GM19467 (cell line): ENCODE results near the gene ACE2.
"Not testable (repeated sequence)": the region's sequence is repeated elsewhere in the genome, so short reads cannot be mapped to it uniquely, and the experiment has no call there.

Experiments used
- ATAC-seq: cut with Tn5 transposase; IDR thresholded peaks from one replicate; pipeline ENCODE4 v1.9.1; 2021; ENCODE audit warnings: mild to moderate bottlenecking, moderate library complexity; ENCODE audit not compliant: unreplicated experiment

ACE2 gene

DNA sequence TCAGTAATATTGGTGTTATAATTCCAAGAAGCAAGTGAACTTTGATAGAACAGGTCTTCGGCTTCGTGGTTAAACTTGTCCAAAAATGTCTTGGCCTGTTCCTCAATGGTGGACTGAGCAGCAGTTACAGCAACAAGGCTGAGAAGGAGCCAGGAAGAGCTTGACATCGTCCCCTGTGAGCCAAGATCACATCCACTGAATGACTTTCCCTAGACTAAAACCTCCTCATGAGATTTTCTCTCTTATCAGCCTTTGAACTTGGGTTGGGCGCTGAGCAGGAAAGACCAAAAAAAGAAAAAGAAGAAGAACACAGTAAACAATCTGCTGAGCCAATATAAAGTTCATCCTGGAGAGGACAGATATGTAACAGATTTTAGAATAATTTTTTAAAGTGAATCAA, at the start of gene ACE2:
Gene ACE2, minus strand, starts transcription at position 216 of the 400 bp plus-strand sequence. Its CDS starts 49 bp downstream, at position 167.
- no peak for ATAC-seq

GRCh38 chrX:15647510-15647909, 46.8 kb upstream of the ACE2 start:
- ATAC-seq = not testable (repeated sequence)

- no peak for ATAC-seq
Measured at GRCh38 chrX:15646543-15646942, 45.8 kb upstream of the ACE2 start.

GRCh38 chrX:15646031-15646430, 45.3 kb upstream of the ACE2 start:
- ATAC-seq = no peak

GRCh38 chrX:15645266-15645665, 44.5 kb upstream of the ACE2 start:
- no peak for ATAC-seq

DNA sequence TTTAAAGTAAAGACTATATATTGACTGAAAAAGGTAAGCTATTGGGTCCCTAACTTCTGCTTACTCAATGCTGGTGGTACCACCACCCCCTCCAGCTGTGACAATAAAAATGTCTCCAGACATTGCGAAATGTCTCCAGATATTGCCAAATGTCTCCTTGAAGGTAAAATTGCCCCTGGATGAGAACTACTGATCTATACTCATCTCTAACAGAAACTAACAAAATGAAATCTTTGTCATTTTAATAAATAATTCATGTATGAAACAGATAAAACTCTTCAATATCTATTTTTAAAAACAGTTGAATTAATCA, 43.8 kb upstream of the ACE2 start:
- ATAC-seq = no peak

DNA sequence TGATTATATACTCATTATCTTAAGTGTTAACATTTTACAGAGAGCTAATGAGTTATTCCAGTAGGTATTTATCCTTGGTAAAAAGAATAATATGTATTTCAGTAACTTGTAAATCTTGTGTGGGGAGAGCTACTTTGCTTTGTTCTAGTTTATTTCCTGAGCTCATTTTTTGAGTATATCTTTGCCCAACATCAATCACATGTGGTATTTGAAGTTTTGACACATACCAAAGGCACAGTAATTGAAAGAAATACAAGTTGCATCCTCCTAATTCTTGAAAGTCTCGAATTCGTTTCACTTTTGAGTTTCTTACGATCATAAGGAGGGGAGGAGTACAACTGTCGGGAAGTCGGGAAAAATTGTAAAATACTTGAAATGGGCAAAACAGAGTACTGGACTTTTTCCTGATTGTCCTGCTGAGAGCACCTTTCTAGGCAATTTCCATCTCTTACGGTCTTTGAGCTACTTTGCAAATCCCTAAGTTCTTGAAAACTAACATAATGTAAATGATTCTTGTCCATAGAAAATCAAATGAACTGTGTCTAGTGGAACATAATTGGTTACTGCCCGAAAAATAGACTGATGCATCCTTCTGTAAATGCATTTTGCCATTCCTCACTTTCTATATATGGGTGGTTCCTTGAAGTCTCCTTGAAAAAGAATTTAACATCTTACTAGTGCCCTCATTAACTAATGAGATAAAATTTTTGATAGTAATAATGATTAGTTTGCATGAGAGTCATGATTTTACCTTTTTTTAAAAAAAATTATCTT, 43.2 kb upstream of the ACE2 start:
- ATAC-seq = no peak

GRCh38 chrX:15631637-15632036, 30.9 kb upstream of the ACE2 start:
- ATAC-seq = no peak

DNA sequence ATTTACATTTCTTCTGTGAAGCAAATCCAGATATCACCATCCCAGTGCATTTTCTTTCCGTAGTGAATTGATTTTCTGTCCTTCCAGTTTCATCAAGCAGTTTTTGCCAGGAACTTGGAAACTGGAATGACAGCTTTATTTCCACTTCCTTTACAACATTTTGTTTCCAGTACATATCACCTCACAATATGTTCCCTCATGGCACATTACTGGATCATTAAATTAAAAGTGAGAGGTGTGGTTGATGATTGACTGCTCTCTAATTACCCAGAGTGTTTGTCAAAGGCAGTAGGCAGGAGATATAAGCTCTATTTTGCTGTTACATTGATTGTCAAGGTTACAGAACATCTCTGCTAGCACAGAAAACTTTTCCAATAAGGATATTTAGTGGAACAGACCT, 22.3 kb upstream of the ACE2 start:
- no peak for ATAC-seq

GRCh38 chrX:15619053-15619755, 18.4 kb upstream of the ACE2 start:
- no peak for ATAC-seq

DNA sequence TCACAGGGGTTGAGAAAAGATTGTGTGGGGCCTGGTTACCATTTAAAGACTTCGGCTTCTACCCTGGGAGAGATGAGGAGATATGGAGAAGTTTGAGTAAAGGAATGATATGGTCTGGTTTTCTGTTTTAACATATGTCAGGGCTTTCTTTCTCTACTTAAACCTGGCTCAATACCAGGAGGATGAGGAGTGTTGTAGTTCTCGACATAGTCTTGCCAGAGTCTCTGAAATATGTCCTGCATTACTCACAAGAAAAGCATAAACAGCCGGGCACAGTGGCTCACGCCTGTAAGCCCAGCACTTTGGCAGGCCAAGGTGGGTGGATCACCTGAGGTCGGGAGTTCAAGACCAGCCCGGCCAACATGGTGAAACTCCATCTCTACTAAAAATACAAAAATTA, 16.4 kb upstream of the ACE2 start:
- no peak for ATAC-seq

GRCh38 chrX:15616531-15616930, 15.8 kb upstream of the ACE2 start:
- no peak for ATAC-seq

GRCh38 chrX:15607067-15607466, 6.3 kb upstream of the ACE2 start:
- no peak for ATAC-seq

DNA sequence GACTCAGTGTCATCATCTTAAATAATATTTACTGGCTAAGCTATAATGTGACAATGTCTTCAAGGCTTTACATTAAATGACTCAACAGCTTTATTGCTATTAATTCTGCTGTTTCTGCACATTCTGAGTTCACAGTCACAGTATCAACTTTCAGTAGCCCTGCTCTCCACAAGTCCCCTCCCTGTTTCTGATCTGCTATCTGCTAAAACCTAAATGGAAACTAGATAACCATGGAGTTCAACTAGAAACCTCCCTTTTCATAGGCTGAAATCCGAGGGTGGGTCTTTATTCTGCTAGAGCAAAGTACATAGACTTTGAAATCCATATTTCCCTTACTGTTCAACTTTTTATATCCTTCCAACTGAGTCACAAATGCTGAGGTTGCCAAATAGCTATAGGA, 5.4 kb upstream of the ACE2 start:
- no peak for ATAC-seq

DNA sequence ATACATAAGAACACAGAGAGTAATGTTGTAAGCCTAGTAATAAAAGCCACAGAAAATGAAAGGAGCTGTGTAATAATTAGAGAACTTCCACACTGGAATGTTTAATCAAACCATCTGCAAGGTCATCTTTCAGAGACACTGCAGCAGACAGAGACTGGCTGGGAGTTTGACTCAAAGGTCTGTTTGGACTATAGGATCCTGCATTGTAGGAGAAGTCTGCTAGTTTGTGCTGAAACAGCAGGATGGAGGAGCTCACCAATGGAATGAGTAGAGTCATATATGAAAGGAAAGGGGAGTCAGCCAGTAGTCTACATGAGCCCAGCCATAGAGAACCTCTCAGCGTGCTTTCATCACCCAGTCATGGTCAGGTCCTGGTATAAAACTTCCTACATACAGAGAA, 4.5 kb upstream of the ACE2 start:
- no peak for ATAC-seq

- ATAC-seq = no peak
Measured at GRCh38 chrX:15602761-15603160, 2.0 kb upstream of the ACE2 start.

DNA sequence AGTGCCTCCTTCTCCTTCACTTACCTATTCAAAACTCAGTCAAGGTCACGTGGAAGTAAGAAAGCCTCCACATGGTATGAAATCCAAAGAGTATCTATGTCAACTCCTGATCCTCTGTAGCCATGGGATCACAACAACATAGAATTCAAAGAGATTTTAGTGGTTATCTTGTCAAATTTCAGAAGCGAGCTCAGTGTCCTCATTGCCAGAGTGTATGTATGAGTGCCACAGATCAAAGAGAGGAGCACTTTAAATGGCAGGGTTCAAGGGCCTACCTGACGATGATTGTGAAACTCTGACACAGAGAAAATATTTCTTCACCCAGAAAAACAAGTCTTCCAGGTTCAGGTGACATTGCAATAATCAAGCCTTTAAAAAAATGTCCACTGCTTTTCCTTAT, 1.2 kb upstream of the ACE2 start:
- ATAC-seq = no peak

DNA sequence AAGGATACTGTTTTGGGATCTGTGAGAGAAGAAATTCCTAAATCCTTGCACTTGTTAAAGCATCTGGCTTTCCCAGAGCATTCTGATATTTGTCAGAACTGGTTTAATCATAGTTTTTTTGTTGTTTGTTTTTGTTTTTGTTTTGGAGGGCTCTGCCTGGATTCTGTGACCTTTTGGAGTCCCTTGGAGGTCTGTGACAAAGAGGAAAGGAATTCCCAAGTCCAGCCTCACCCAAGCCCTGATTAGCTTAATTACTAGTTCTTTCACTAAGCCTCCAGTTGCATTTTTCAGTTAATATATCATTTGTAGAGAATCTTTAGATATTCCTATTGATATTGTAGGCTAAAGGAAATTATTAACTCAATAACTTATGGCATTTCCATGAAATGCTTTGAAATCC, 711 bp downstream of the ACE2 start:
- ATAC-seq = no peak

DNA sequence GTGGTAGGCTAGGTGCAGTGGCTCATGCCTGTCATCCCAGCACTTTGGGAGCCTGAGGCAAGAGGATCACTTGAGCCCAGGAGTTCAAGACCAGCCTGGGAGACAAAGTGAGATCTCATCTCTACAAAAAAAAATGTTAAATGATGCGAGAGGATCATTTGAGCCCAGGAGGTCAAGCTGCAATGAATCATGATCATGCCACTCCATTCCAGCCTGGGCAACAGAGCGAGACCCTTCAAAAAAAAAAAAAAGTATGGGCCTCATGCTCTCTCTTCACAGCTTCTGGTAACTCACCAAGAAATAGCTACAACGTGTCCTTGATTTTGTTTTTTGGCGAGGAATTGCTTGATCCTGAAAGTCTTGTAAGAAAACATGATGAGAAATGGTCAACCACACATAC, 1.3 kb downstream of the ACE2 start:
- no peak for ATAC-seq

DNA sequence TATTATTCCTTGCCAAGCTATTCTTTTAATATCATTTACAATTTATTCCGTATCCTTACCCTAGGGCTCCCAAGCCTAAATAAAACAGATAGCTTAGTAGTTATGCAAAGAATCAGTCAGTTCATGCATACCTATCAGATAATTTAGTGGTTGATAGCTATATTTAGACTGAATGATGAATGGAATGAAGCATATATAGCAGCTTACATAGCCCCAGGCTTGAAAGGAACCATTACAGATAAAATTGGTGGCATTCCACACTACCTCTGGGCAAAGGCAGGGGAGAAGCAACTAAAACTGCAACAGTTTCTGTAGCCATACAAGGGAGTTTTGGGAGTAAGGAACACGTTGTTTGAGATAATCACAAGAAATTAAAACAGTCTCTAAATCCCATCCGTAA, 2.7 kb downstream of the ACE2 start:
- ATAC-seq = no peak

- ATAC-seq = no peak
Measured at GRCh38 chrX:15594371-15594770, 6.4 kb downstream of the ACE2 start.
